GM18909 (cell line): ENCODE results near the gene DIP2C.

Experiments used
- ATAC-seq: cut with Tn5 transposase; IDR thresholded peaks from one replicate; pipeline ENCODE4 v1.9.1; 2021; ENCODE audit warnings: mild to moderate bottlenecking; ENCODE audit not compliant: unreplicated experiment, poor library complexity

The DIP2C gene

DNA sequence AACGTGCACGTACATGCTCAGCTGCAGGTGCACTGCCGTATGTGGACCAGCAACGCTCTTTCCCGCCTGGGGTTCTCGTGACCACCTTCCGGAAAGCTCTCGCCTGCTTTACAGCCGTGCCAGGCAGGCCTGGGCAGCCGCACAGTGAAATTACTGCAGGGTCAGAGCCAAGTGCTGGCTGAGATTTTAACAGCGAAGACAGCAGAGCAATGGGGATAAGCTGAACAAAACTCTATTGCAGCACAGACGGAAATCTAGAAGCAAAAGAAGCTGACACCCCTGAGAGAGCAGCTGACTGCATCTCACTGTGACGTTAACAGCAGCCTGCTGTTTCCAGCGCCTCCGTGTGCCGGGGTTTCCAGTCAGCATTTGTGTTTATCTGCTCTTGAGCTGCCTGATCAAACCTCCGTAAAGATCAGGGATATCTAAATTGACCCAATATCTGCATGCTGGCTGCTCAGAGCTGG is 179.0 kb downstream of the DIP2C start:
- no peak for ATAC-seq

DNA sequence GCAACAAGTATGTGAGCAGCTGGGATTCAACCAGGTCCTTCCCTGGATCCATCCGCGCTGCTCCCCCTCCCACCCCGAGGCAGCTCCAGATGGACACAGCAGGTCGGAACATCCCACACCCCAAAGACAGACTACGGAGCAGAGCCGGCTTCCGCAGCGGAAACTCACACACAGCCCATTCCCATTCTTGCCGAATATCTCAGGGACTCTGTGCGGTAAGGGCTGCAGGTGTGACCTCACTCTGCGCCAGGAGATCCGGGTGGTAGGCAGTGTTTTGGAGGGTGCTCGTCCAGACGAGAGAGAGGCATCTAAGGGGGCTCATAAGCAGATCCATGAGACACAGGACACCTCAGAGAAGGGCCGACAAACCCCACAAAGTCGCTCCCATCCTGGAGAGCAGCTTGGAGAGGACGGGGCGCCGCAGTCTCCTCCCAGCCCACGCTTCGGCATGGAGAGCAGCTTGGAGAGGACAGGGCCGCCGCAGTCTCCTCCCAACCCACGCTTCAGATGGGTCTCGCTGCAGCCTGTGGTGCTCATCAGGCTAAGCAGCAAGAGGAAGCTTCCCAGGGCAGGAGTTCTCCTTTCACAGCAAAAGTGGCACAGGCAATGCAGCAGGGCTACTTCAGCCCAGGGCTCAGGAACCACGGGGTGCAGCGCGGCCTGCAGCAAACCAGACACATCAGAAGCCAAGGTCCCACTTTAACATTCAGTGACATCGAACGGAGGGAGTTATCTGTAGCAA is 179.9 kb downstream of the DIP2C start:
- ATAC-seq: no peak

DNA sequence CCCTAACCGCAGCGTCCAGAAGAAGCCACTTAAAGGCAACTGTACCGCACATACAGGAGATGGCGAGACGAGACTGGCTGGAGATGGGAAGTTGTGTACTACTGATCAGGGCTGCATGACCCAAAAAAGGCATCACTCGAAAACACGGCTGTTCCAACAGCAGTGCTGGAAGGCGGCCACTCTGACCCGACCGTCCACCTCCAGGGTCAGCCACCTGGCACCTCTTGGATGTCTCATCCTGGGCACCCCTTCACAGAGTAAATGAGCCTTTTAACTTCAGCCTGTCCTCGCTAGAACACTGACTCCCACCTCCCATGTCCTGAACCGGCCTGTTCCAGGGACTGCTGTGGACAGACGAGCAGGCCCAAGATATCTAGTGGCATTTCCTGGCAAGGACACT is 180.7 kb downstream of the DIP2C start:
- ATAC-seq: no peak

DNA sequence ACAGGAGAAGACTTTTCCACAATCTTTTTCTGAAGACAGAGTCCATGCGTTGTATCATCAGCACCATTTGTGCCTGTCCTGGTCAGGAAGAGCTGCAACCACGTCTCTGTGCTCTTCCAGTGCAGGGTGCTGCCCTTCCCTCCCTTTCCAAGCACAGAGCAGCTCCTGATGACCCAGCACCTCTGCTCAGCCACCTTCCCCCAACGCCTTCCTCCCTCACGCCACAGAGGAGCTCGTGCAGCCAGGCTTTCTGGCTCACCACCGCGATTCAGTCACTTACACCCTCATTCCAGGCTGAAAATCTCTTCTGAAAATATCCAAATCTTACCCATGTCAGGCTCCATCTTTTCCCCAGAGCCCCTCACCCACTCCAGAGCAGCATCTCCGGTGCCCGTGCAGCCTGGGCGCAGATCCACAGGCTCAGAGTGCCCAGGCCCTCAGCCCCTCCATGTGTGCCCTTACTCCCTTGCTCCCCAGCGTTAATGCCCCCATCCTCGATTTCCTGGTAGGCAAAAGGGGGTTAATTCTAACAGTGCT is 181.5 kb downstream of the DIP2C start:
- ATAC-seq: no peak

DNA sequence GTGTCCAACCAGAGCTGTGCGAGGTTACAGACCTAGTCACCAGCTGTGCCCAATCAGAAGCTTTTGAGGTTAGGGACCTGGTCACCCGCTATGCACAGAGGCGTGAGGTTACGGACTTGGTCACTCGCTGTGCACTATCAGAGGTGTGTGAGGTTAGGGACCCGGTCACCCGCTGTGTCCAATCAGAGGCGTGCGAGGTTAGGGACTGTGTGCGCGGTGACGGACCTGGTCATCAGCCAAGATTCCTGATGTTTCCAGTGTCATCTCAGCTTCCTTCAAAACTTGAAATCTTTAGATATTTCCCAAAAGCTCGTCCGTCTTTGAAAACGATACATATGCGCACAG is 182.1 kb downstream of the DIP2C start:
- ATAC-seq: no peak

DNA sequence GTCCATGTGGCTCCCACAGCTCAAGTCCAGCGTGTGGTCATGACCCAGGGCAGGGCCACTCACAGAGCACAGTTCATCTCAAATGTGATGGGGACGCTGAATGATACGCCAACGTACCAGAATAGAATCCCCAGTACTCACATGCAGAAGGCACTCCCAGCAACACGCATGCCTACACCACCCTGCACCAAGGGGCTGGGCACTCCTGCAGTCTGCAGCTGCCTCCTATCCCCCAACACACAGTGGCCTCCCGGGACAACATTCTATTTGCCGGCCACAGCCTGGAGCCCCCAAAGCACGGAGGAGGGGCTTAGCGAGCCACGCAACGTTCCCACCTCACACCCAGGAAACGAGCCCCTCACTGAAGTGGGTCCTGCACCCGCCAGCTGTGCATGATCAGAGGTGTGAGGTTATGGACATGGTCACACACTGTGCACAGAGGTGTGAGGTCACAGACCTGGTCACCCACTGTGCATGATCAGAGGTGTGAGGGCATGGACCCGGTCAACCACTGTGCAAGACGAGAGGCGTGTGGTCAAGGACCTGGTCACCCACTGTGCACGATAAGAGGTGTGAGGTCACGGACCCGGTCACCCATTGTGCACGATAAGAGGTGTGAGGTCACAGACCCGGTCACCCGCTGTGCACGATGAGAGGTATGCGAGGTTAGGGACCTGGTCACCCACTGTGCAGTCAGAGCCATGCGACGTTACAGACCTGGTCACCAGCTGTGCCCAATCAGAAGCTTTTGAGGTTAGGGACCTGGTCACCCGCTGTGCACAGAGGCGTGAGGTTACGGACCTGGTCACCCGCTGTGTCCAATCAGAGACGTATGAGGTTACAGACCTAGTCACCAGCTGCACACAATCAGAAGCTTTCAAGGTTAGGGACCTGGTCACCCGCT is 182.8 kb downstream of the DIP2C start:
- ATAC-seq: no peak

DNA sequence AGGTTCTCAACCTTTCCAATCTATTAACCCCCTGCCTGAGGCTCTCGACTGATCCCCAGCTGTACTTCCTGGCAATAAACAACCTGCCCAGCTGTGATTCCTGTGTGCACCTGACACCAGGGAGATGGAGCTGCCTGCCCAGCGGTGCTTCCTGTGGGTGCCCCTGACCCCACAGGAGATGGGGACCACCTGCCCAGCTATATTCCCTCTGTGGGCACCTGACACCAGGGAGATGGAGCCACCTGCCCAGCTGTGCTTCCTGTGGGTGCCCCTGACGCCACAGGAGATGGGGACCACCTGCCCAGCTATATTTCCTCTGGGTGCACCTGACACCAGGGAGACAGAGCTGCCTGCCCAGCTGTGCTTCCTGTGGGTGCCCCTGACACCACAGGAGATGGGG is 184.0 kb downstream of the DIP2C start:
- ATAC-seq: no peak

DNA sequence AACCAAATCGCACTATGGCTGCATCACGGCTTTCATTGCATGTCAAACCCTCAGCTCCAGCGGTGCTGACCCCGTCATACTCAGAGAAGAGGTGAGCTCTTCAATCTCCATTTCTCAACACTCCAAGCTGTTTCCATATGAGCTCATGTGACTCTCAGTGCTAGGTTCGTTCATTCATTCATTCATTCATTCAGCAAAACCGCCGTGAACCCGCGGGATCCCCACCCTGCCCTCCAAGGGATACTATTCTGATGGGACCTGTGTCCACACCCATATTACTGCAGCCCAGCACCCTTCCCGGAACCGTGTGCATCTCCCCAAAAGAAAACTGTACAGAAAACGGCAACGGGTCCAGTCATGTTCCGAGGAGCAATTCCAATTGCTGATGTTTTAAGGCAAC is 184.7 kb downstream of the DIP2C start:
- no peak for ATAC-seq

DNA sequence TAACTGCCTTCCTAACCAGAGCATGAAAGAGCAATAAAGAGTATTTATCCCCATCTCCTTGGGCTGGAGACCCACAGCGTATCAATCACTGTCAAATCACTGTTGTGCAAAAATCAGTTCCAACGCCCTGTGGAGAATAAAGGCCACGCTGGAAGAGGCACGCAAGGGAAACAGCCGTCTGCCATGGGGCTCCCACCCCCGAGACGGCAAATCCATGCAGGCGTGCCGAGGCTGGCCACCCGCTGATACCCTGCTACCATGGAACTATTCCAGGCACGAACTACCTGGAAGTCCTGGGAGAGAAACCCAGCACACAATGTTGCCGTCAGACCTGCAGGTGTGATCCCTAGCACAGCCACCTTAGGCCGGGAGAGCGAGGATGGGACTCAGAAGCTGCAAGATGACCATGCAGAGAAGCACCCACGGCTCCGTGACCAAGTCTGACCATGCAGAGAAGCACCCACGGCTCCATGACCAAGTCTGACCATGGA is 185.3 kb downstream of the DIP2C start:
- ATAC-seq: no peak

DNA sequence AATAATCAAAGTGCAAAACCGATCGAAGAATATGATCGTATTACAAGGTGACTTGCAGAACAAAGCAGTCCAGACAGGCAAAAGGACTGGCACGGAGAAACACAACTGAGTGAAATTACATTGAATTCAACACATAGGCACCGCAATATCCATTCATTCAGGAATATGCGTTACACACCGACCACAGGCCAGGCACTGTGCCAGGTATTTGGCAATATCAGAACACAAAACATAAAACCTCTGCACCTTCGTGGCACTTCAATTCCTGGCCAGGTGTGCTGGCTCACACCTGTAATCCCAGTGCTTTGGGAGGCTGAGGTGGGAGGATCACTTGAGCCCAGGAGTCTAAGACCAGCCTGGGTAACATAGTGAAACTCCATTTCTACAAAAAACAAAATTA is 187.9 kb downstream of the DIP2C start:
- no peak for ATAC-seq

DNA sequence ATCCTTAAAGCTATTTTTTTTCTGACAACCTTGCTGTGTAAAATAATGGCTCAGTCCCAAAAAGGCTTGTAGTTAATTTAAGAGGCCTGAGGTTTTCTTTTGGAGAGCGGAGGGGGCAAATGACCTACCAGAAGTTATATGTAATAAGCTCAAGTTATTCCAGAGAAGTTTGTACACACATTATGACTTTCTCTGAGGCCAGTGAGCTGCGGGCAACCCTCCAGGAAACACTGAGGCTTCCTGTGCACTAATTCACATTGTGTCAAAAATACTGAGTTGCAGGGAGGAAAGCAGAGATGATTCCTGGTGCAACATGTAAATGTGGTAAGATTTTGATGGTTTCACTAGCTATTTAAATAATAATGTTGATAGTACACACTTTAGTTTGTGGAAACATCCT is 188.6 kb downstream of the DIP2C start:
- no peak for ATAC-seq

DNA sequence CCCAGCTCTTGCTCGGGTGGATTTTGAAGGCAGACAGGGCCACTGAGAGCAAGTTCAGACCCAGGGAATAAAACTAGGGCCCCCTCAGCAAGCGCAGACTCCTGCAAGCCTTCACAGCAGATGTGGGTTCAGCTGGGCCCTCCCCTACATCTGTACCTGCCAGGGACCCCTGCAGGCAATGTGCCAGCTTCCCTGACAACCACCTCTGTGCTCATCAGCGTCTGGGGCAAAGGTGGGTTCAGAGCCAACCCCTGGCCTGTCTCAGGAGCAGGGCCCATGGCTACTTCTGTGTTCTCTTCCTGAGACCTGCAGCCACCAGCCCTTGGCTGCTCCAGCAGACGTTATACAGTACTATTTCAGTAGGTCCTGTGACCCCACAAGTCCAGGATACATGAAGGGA is 189.5 kb downstream of the DIP2C start:
- no peak for ATAC-seq

DNA sequence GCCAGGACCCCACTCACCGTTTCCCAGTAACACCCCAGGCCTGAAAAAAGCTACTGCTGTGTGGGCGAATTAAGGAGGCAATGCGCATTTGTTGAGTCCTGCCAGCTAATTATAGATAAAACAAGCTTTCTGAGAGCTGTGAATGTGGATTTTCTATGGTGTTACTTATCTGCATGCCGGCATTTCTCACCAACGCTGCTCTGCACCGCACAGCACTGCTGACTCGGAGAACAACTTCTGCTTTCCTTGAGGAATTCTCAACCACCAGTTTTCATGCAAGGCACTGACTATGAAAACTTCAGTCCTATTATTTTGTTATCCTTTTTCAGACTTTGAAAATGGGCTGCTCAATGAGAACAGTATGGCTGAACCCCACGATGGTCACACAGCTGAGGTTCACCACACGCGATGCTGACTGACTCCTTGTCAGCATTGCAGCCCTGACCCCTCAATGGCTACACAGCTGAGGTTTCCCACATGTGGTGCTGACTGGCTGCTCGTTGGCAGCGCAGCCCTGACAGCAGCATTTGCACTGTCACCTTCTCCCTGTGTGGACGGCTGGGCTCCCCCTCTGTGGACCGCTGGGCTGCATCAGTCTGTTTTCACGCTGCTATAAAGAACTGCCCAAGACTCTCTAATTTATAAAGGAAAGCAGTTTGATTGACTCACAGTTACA is 190.6 kb downstream of the DIP2C start:
- ATAC-seq: no peak

DNA sequence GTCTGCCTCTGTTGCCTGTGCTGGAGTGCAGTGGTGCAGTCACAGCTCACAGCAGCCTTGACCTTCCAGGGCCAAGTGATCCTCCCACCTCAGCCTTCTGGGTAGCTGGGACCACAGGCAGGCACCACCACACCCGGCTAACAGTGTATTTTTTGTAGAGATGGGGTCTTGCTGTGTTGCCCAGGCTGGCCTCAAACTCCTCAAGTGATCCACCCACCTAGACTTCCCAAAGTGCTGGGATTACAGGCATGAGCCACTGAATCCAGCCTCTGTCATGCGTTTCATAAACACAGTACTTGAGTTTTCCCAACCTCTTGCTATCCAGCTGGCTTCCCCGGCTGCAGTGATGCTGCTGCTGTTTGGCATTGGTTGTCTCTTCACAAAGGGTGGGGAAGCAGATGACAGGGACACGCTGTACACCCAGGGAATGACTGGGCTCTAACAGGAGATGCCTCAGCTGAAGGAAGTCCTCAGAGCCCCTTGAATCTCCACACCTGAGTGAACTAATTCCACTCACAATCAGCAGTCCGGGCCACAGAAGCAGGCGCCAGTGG is 191.5 kb downstream of the DIP2C start:
- no peak for ATAC-seq

DNA sequence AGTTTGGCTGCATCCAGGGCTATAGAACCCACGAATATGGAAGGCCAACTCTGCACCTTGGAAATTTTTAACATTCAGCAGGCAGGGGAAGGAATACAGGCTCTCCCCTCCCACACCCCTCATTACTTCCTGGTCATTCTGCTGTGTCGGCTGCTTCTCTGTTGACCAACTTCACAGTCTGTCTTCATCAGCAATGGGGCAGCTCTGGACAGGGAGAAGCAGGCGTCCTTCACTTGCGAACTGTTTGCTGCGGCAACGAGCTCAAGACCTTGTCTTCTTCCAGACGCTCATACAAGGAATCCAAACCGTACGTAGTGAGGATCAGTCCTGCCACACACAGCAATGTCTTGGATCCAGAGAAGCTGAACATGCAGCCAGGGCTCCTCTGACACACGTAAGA is 192.2 kb downstream of the DIP2C start:
- no peak for ATAC-seq

DNA sequence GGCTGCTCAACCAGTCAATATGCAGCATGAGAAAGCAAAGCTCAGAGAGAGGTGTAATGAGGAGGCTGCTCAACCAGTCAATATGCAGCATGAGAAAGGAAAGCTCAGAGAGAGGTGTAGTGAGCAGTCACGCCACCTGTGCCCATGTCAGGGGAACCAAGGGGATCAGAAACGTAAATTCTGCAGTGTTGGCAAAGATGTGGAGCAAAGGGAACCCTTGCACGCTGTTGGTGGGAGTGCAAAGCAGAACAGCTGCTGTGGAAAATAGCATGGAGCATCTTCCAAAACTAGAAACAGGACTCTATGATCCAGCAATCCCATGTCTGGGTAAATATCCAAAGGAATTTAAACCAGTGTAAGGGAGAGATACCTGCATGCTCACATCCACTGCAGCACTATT is 194.9 kb downstream of the DIP2C start:
- ATAC-seq: no peak

DNA sequence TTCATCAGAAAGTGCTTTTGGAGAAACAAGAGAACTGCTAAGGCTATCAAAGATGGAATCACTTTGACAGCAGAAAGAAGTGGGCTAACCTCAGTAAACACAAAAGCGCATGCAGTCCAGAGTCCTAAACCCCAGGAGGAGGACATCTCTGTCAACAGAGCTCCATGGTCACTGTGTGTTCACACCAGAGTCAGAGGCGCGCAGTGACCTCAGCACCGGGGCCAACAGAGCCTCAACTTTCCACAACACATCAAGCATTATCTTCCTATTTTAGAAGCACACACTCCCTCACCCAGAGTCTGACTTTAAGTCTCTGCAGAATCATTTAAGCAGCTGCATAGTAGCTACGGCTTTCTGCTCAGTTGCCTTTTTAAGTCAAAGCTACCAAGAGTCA is 195.3 kb downstream of the DIP2C start:
- no peak for ATAC-seq

DNA sequence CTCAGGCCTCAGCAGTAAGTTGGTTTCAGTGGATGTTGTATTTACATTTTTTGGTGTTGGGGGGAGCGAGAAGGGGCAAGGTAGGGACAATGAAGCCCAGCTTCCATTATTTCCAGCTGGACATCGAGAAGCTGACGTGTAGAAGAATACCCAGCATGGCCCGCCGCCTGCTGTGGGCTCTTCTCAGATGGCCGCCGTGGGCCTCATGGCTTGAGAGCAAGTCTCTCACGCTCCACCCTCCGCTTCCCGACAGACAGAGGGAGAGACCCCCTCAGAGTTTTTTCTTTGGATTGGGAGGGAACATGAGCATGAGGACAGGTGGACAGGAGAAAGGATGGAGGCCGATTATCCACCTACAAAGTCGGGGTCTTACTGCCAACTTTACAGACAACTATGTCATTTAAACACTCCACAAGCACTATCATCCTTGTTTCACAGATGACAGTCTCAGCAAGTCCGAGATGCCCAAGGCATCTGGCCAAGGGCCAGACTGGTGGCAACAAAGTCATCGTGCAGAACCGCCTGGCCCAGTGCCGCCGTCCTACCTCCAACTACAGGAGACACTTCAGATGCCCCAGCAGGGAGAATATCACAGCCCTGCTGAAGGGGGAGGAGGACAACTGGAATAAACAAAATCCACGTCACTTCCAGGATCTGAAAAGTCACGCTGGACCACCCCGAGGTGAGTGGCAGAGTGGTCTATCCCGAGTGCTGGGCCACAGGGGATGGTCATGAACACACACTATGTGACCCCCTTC is 195.9 kb downstream of the DIP2C start:
- ATAC-seq: no peak

DNA sequence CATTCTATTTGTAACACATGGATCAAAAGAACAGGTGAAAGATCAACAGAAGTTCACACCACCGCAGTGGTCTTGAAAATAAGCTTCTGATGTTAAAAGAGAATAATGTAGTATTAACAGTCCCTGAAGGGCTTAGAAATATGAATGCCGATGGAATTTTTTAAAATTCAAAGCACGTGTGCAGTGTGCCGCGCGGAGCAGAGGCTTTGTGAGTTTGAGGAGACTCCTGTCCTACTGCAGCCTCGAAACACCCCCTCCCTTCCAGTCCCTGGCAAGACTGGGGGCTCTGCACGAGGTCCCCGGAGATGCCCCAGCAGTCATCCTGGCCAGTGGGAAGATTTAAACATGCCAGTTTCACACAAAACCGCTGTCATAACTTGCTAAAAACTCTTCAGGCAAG is 196.6 kb downstream of the DIP2C start:
- ATAC-seq: no peak
